Measurements from ENCODE around the gene OR2V1. TPM values are rescaled to one million over a fixed set of nuclear protein-coding genes. Genes with fewer than 3 reads are reported as not detected.
"Not testable (repeated sequence)": the region's sequence is repeated elsewhere in the genome, so short reads cannot be mapped to it uniquely, and the experiment has no call there.

OR2V1 gene, protein sequence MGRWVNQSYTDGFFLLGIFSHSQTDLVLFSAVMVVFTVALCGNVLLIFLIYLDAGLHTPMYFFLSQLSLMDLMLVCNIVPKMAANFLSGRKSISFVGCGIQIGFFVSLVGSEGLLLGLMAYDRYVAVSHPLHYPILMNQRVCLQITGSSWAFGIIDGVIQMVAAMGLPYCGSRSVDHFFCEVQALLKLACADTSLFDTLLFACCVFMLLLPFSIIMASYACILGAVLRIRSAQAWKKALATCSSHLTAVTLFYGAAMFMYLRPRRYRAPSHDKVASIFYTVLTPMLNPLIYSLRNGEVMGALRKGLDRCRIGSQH
- total RNA-seq (2014; rRNA removed; shearing (Covaris generic)) (not detected in 2 replicates), polyA plus RNA-seq (2016; fragmentation: Nextera tagmentation; extraction: Ambion mirVana) (not detected in 2 replicates)
- long read RNA-seq = 0 reads

- H3K4me3 ChIP-seq = no peak within 1 kb of the TSS
- TF ChIP-seq JUNB (IDR thresholded peaks at IDR 0.05; ENCODE audit: unreplicated experiment) = no peak
- no peak for TF ChIP-seq CREB1 (CRISPR knock-in tag; IDR thresholded peaks at IDR 0.05; ENCODE audit: low read depth)
- TF ChIP-seq ZNF114 (CRISPR knock-in tag; IDR thresholded peaks at IDR 0.05) = no peak
- TF ChIP-seq REST (IDR thresholded peaks at IDR 0.05; ENCODE audit: unreplicated experiment) = no peak
- no peak for TF ChIP-seq EZH2phosphoT487 (IDR thresholded peaks at IDR 0.05; ENCODE audit: unreplicated experiment)
- no peak for TF ChIP-seq CTCF (conservative IDR thresholded peaks at IDR 0.05; ENCODE audit: low read depth in 2 of 2)
- TF ChIP-seq NANOG (IDR thresholded peaks at IDR 0.05; ENCODE audit: borderline replicate concordance) = no peak
- no peak for ATAC-seq
- no peaks in the 10 kb centered on the region for H3K79me2 ChIP-seq (replicated peaks; ENCODE audit: insufficient read depth)
- H3K4me2 ChIP-seq = no peak within 1 kb of the TSS
- Mint-ChIP-seq H3K36me3 (ENCODE audit: low read depth) (no peaks in the 10 kb centered on the region; the same call in 2 of the 3 replicates), H3K27me3 (ENCODE audit: insufficient read depth, low read depth, poor library complexity) (peaks cover 18% of the 10 kb centered on the region), H3K9me3 (no peaks in the 10 kb centered on the region; the same call in 2 of the 3 replicates), H3K4me1 (peaks cover 2% of the 10 kb centered on the region; the same call in 2 of the 3 replicates), H3K27ac (no peak within 1 kb of the TSS), H3K4me3 (no peak within 1 kb of the TSS; the same call in 2 of the 3 replicates)
- no peaks in the 10 kb centered on the region for H3K9me2 ChIP-seq (ENCODE audit: insufficient read depth)
- H3K4me1 ChIP-seq (ENCODE audit: insufficient read depth) = 0 out of 2 replicates have a peak, but pooled peaks cover 5% of the 10 kb centered on the region
- H3F3A ChIP-seq (replicated peaks; ENCODE audit: low read depth) = no peaks in the 10 kb centered on the region
- H3K36me3 ChIP-seq (ENCODE audit: insufficient read depth) = no peaks in the 10 kb centered on the region
- H3K27me3 ChIP-seq (ENCODE audit: insufficient read depth) = no peaks in the 10 kb centered on the region
- no peak within 1 kb of the TSS for H2AFZ ChIP-seq
- no peaks in the 10 kb centered on the region for H4K20me1 ChIP-seq (replicated peaks; ENCODE audit: insufficient read depth)
- H3K27ac ChIP-seq (ENCODE audit: low read depth) = no peak within 1 kb of the TSS
- DNase-seq (ENCODE audit: low spot score) = no peak
Measured at GRCh38 chr5:181130832-181131496, at the start of gene OR2V1. TSS of gene OR2V1 (minus strand) at chr5:181131169. CDS start at chr5:181125304, 5,865 bp downstream.

GRCh38 chr5:181177559-181177958, 46.6 kb upstream of the OR2V1 start:
- not testable (repeated sequence) for H3K4me3 Mint-ChIP-seq; H3K27ac ChIP-seq (ENCODE audit: low read depth); H3K4me3 ChIP-seq; H4K20me1 ChIP-seq (replicated peaks; ENCODE audit: insufficient read depth); H3K36me3 Mint-ChIP-seq (ENCODE audit: low read depth); H3K27ac Mint-ChIP-seq; H3K36me3 ChIP-seq (ENCODE audit: insufficient read depth); DNase-seq (ENCODE audit: low spot score); H3K4me1 ChIP-seq (ENCODE audit: insufficient read depth); H3K27me3 ChIP-seq (ENCODE audit: insufficient read depth); H3F3A ChIP-seq (replicated peaks; ENCODE audit: low read depth); H3K79me2 ChIP-seq (replicated peaks; ENCODE audit: insufficient read depth); H3K9me2 ChIP-seq (ENCODE audit: insufficient read depth); ATAC-seq; H2AFZ ChIP-seq; H3K4me1 Mint-ChIP-seq; H3K4me2 ChIP-seq
- Mint-ChIP-seq H3K9me3 (peaks cover 18% of the 10 kb centered on the region), H3K27me3 (ENCODE audit: insufficient read depth, low read depth, poor library complexity) (peaks cover 28% of the 10 kb centered on the region)
